B cell (primary cell): ENCODE results near the gene GALNT17. TPM values are rescaled to one million over a fixed set of nuclear protein-coding genes. Genes with fewer than 3 reads are reported as not detected.

Experiments
- ATAC-seq: fragments of 200-7000 bp; cut with Tn5 transposase; one replicate; pipeline ENCODE4 v1.10.0; 2021; ENCODE audit warnings: low read depth, mild to moderate bottlenecking, moderate number of reproducible peaks, moderate library complexity
- CTCF ChIA-PET: fragments of 350-600 bp; sonication (Branson Sonifier 250); formaldehyde crosslinking; loops from one replicate; lab custom pipeline; 2021; ENCODE audit warnings: antibody characterized with exemption, inconsistent platforms; lab: Charles Lee
- POLR2A ChIA-PET: fragments of 350-600 bp; sonication (Branson Sonifier 250); formaldehyde crosslinking; loops from one replicate; lab custom pipeline; 2021; ENCODE audit warnings: antibody characterized with exemption; lab: Charles Lee
- DNase-seq: peaks from one replicate; pipeline ENCODE4 v3.0.0; 2013
- H2AFZ ChIP-seq: 2 replicates; pipeline ENCODE4 v1.6.1; 2012; ENCODE audit warnings: mild to moderate bottlenecking, low read depth, low read length; ENCODE audit not compliant: insufficient read depth, poor library complexity, severe bottlenecking
- H3K27ac ChIP-seq, 2 donors: 1 replicate in 1 of 2; 2 replicates in 1 of 2; pipeline ENCODE4 v1.5.1; 2012 to 2013; ENCODE audit warnings: low read length in 2 of 2, mild to moderate bottlenecking in 2 of 2, moderate library complexity in 1 of 2
- H3K27me3 ChIP-seq, 4 experiments: fragments of 200-600 bp in 1 of 4; sonication (generic) in 1 of 4; replicated peaks in 1 of 4; 1 replicate in 2 of 4; 2 replicates in 2 of 4; pipeline versions ENCODE4 v1.6.1 to v1.7.0; 2013 to 2016; ENCODE audit warnings: low read length in 3 of 4, mild to moderate bottlenecking in 2 of 4, mixed read lengths in 1 of 4, moderate library complexity in 1 of 4; ENCODE audit not compliant: insufficient read depth in 4 of 4, control insufficient read depth in 3 of 4; ENCODE audit errors: control extremely low read depth in 1 of 4
- H3K36me3 ChIP-seq, 2 experiments: replicated peaks in 1 of 2; 1 replicate in 1 of 2; 2 replicates in 1 of 2; pipeline versions ENCODE4 v1.6.1 to v1.7.1; 2013; ENCODE audit warnings: low read length in 1 of 2; ENCODE audit not compliant: insufficient read depth in 2 of 2, control insufficient read depth in 1 of 2; ENCODE audit errors: control extremely low read depth in 1 of 2, extremely low read depth in 1 of 2
- H3K4me1 ChIP-seq, 2 donors: fragments of 200-600 bp in 1 of 2; sonication (generic) in 1 of 2; 1 replicate in 1 of 2; 2 replicates in 1 of 2; pipeline versions ENCODE4 v1.5.1 to v1.6.1; 2013 to 2017; ENCODE audit warnings: low read length in 2 of 2; ENCODE audit not compliant: control insufficient read depth in 2 of 2, insufficient read depth in 2 of 2
- H3K4me2 ChIP-seq: replicated peaks from 2 replicates; pipeline ENCODE3; 2012; ENCODE audit warnings: mild to moderate bottlenecking, low read depth, low read length; ENCODE audit not compliant: poor library complexity, severe bottlenecking
- H3K4me3 ChIP-seq, 5 experiments: fragments of 200-600 bp in 1 of 5; sonication (generic) in 1 of 5; 1 replicate in 3 of 5; 2 replicates in 2 of 5; pipeline versions ENCODE4 v1.5.1 to v1.7.0; 2011 to 2016; ENCODE audit warnings: low read length in 4 of 5, mild to moderate bottlenecking in 4 of 5, low read depth in 2 of 5, control low read depth in 1 of 5, moderate library complexity in 1 of 5; ENCODE audit not compliant: insufficient read depth in 1 of 5; ENCODE audit errors: control extremely low read depth in 1 of 5, extremely low read depth in 1 of 5
- H3K79me2 ChIP-seq: fragments of 200-600 bp; sonication (generic); one replicate; pipeline ENCODE4 v1.6.0; 2016; ENCODE audit warnings: low read length; ENCODE audit not compliant: control insufficient read depth, insufficient read depth
- H3K9ac ChIP-seq: fragments of 200-600 bp; sonication (generic); 2 replicates; pipeline ENCODE4 v1.6.1; 2017; ENCODE audit warnings: mild to moderate bottlenecking, low read length, moderate library complexity
- H3K9me3 ChIP-seq, 3 donors: one replicate each; pipeline versions ENCODE4 v1.6.1 to v1.7.1; 2013; ENCODE audit warnings: low read length in 2 of 3; ENCODE audit not compliant: control insufficient read depth in 2 of 3, insufficient read depth in 1 of 3; ENCODE audit errors: control extremely low read depth in 1 of 3
- H4K20me1 ChIP-seq: 2 replicates; pipeline ENCODE4 v1.6.0; 2012; ENCODE audit warnings: mild to moderate bottlenecking, low read length; ENCODE audit not compliant: insufficient read depth, control insufficient read depth, poor library complexity, severe bottlenecking
- H3K27ac Mint-ChIP-seq: one replicate; pipeline ENCODE4 v1.8.0; 2021; ENCODE audit warnings: mixed read lengths
- H3K27me3 Mint-ChIP-seq: one replicate; pipeline ENCODE4 v1.8.0; 2021; ENCODE audit warnings: mixed read lengths
- H3K4me1 Mint-ChIP-seq: one replicate; pipeline ENCODE4 v1.8.0; 2021; ENCODE audit warnings: mixed read lengths
- H3K4me3 Mint-ChIP-seq: one replicate; pipeline ENCODE4 v1.8.0; 2021; ENCODE audit warnings: mixed read lengths
- H3K9me3 Mint-ChIP-seq: one replicate; pipeline ENCODE4 v1.8.0; 2022; ENCODE audit warnings: mixed read lengths; ENCODE audit not compliant: insufficient read depth
- EZH2 ChIP-seq: IDR thresholded peaks from 2 replicates; pipeline ENCODE4 v1.6.1; 2012; ENCODE audit warnings: borderline replicate concordance, low read depth, mild to moderate bottlenecking, moderate library complexity, low read length; ENCODE audit not compliant: insufficient read depth, poor library complexity, severe bottlenecking
- WGBS: methylation state at CpG from one replicate; pipeline ENCODE4 v1.1.5; 2013; ENCODE audit warnings: missing lambda C conversion rate; ENCODE audit not compliant: insufficient coverage; 5-methylcytosine and 5-hydroxymethylcytosine counted together
- intact Hi-C: fragments of 100-400 bp; cut with micrococcal nuclease; formaldehyde crosslinking; loops from one replicate; pipeline ENCODE4 v1.10.0; 2022
- polyA plus RNA-seq: library from polyadenylated mRNA; depleted of rRNA; stranded (reverse); fragments of >200 nt; gene quantifications from 2 replicates; pipeline ENCODE4 v1.2.3, GENCODE V29; 2012
- total RNA-seq, 2 donors: library from RNA; stranded (reverse); fragments of 120-200 nt in 1 of 2; gene quantifications; 1 replicate in 1 of 2; 2 replicates in 1 of 2; pipeline versions ENCODE4 v1.2.3 to v1.2.4, GENCODE V29; 2013 to 2022
- TF ChIP-seq, protein P1 (sequence below): fragments of 200-600 bp; IDR thresholded peaks from one replicate; pipeline ENCODE4 v1.8.0; 2022; ENCODE audit warnings: antibody characterized with exemption, mild to moderate bottlenecking

GALNT17 gene
- total and polyA plus RNA-seq, 2 donors (not counting 1 experiment from before 2014, with no cell fraction given): not detected

DNA sequence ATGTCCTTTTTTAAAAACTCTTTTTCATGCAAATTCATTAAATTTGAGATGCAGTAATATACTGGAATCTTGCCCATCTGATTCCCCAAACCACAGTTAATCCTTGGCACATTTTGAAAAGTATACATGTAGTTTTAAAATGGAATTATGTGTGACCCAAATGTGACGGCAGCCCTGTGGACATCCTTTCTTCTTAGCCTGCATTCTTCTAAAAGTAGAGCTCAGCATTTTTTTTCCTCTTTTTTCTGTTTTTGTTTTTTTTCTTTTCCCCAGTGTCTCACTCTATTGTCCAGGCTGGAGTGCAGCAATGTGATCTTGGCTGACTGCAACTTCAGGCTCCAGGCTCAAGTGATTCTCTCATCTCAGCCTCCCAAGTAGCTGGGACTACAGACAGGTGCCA lies 338.9 kb downstream of the GALNT17 start:
- no peaks in the 10 kb centered on the region for H3K79me2 ChIP-seq
- DNase-seq: no peak
- POLR2A ChIA-PET: no interaction called here

DNA sequence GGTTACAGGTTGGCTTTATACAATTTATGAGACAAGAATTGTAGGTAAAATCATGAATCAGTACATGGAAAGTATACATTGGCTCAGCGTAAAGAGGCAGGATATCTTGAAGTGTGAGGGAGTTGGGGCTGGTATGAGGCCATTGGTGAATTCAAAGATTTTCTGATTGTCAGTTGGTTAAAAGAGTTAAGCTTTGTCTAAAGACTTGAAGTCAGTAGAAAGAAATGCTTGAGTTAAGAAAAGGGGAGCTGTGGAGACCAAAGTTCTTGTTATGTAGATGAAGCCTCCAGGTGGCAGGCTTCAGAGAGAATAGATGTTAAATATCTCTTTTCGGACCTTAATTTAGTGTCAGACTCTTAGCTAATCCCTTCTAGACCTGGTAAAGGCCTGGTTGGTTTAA lies 341.0 kb downstream of the GALNT17 start:
- Histone ChIP-seq H3K79me2 (no peaks in the 10 kb centered on the region), H4K20me1 (no peaks in the 10 kb centered on the region), H3K4me1 (no peaks in the 10 kb centered on the region), H3K27me3 (no peaks in the 10 kb centered on the region), H3K36me3 (no peaks in the 10 kb centered on the region), H2AFZ (no peak overlapping the region), H3K9me3 (peaks cover 0 to 12% (median 0%) of the 10 kb centered on the region in 3 donors), H3K4me3 (no peak overlapping the region), H3K27ac (no peak overlapping the region), H3K4me2 (no peak overlapping the region), H3K9ac (no peak overlapping the region)
- no peaks in the 10 kb centered on the region for H3K4me1 Mint-ChIP-seq
- ChIA-PET CTCF (no interaction called here), POLR2A (no interaction called here)
- ATAC-seq (no peak), DNase-seq (no peak)
- TF ChIP-seq EZH2: no peak
- TF ChIP-seq, protein P1, sequence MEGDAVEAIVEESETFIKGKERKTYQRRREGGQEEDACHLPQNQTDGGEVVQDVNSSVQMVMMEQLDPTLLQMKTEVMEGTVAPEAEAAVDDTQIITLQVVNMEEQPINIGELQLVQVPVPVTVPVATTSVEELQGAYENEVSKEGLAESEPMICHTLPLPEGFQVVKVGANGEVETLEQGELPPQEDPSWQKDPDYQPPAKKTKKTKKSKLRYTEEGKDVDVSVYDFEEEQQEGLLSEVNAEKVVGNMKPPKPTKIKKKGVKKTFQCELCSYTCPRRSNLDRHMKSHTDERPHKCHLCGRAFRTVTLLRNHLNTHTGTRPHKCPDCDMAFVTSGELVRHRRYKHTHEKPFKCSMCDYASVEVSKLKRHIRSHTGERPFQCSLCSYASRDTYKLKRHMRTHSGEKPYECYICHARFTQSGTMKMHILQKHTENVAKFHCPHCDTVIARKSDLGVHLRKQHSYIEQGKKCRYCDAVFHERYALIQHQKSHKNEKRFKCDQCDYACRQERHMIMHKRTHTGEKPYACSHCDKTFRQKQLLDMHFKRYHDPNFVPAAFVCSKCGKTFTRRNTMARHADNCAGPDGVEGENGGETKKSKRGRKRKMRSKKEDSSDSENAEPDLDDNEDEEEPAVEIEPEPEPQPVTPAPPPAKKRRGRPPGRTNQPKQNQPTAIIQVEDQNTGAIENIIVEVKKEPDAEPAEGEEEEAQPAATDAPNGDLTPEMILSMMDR: no peak
- no peak overlapping the region for H3K4me3 Mint-ChIP-seq
- 76% methylated on average over 1 of the region's 2 CpGs for WGBS
- no peaks in the 10 kb centered on the region for H3K9me3 Mint-ChIP-seq
- H3K27me3 Mint-ChIP-seq: no peaks in the 10 kb centered on the region
- no peak overlapping the region for H3K27ac Mint-ChIP-seq
- intact Hi-C loops: no loop called here

More for the DNA sequence above, 338.9 kb downstream of the GALNT17 start:
- CTCF ChIA-PET: no interaction called here
- Mint-ChIP-seq H3K4me3 (no peak overlapping the region), H3K4me1 (no peaks in the 10 kb centered on the region), H3K27ac (no peak overlapping the region), H3K9me3 (no peaks in the 10 kb centered on the region), H3K27me3 (no peaks in the 10 kb centered on the region)
- Histone ChIP-seq H4K20me1 (no peaks in the 10 kb centered on the region), H3K27ac (no peak overlapping the region), H2AFZ (no peak overlapping the region), H3K27me3 (no peaks in the 10 kb centered on the region), H3K9me3 (peaks cover 0 to 4% (median 0%) of the 10 kb centered on the region in 3 donors), H3K4me3 (no peak overlapping the region), H3K4me1 (no peaks in the 10 kb centered on the region), H3K9ac (no peak overlapping the region), H3K4me2 (no peak overlapping the region), H3K36me3 (no peaks in the 10 kb centered on the region)
- TF ChIP-seq, protein P1: no peak
- TF ChIP-seq EZH2: no peak
- ATAC-seq: no peak
- WGBS: no CpG with 5 or more reads among the region's 1 CpG
- intact Hi-C loops: no loop called here
